Naive thymus-derived CD4-positive, alpha-beta T cell (primary cell): ENCODE results near the gene SSX2B. TPM values are rescaled to one million over a fixed set of nuclear protein-coding genes. Genes with fewer than 3 reads are reported as not detected.

Experiments
- polyA plus RNA-seq, 2 donors: library from polyadenylated mRNA; unstranded; fragments of 300-500 nt; fragmentation: Illumina TruSeq; gene quantifications; one replicate each; pipeline ENCODE4 v1.2.3, GENCODE V29; 2021
- total RNA-seq, 6 experiments: library from RNA in 5 of 6; stranded (reverse) in 5 of 6; gene quantifications; 1 replicate in 5 of 6; 2 replicates in 1 of 6; pipeline ENCODE4 v1.2.3 and lab custom pipeline; 2021 to 2026

Gene SSX2B
- total and polyA plus RNA-seq, 7 experiments from 2014 or later = not detected

Other genes with a start within 250 kb of the SSX2B start
- not detected for gene XAGE1B, start 234.2 kb upstream of the SSX2B start, total RNA-seq
- not detected for gene XAGE1B, start 234.2 kb upstream of the SSX2B start, polyA plus RNA-seq
- not detected for gene SSX7, start 96.4 kb upstream of the SSX2B start, total RNA-seq
- gene SSX7, start 96.4 kb upstream of the SSX2B start, polyA plus RNA-seq = not detected
- gene SSX2, start 44.1 kb upstream of the SSX2B start, total RNA-seq = not detected
- gene SSX2, start 44.1 kb upstream of the SSX2B start, polyA plus RNA-seq = not detected
- not detected for gene SPANXN5, start 46.2 kb downstream of the SSX2B start, total RNA-seq
- not detected for gene SPANXN5, start 46.2 kb downstream of the SSX2B start, polyA plus RNA-seq
- not detected for gene XAGE5, start 60.0 kb downstream of the SSX2B start, total RNA-seq
- gene XAGE5, start 60.0 kb downstream of the SSX2B start, polyA plus RNA-seq = not detected
- not detected for gene XAGE3, start 116.8 kb downstream of the SSX2B start, total RNA-seq
- not detected for gene XAGE3, start 116.8 kb downstream of the SSX2B start, polyA plus RNA-seq
- 10 to 100 TPM in 2 of 5 experiments, 1 to 10 TPM in 3; 7.4 to 17.3 (median 9.4) TPM for gene FAM156B, start 146.1 kb downstream of the SSX2B start, total RNA-seq
- 10 to 100 TPM; 10.1 to 10.7 TPM for gene FAM156B, start 146.1 kb downstream of the SSX2B start, polyA plus RNA-seq
- gene FAM156A, start 207.3 kb downstream of the SSX2B start, total RNA-seq = 10 to 100 TPM; 17.6 to 32.3 (median 25.3) TPM
- 1 to 10 TPM; 3.7 to 7.7 TPM for gene FAM156A, start 207.3 kb downstream of the SSX2B start, polyA plus RNA-seq